ENCODE measurements around the gene PUS1. TPM values are rescaled to one million over a fixed set of nuclear protein-coding genes. Genes with fewer than 3 reads are reported as not detected.

Gene PUS1
- 7.4 and 9.6 TPM in 2 replicates for total RNA-seq

GRCh38 chr12:131928711-131929580 lies at the start of gene PUS1:
PUS1 (plus strand) TSS chr12:131929276; CDS start chr12:131929723, 447 bp downstream.

GRCh38 chr12:131894313-131894860 lies 34.7 kb upstream of the PUS1 start, which contains the start of gene ULK1:
ULK1 (plus strand) TSS chr12:131894622; CDS start chr12:131895002, 380 bp downstream.

GRCh38 chr12:131949431-131950181 lies 20.5 kb downstream of the PUS1 start, which contains the start of gene EP400:
EP400 (plus strand) TSS chr12:131949942; CDS start chr12:131960620, 10,678 bp downstream.

Other genes with a start within 250 kb of the PUS1 start
- 20.2 and 21.3 TPM in 2 replicates for gene SFSWAP, start 218.2 kb upstream of the PUS1 start, total RNA-seq
- gene MMP17, start 100.9 kb upstream of the PUS1 start, total RNA-seq, result 3.7 and 4.2 TPM in 2 replicates
- gene ULK1, start 34.7 kb upstream of the PUS1 start, total RNA-seq, result 4.5 and 9.1 TPM in 2 replicates
- 7.4 and 11.1 TPM in 2 replicates for gene EP400, start 20.7 kb downstream of the PUS1 start, total RNA-seq
- 5.2 and 8.9 TPM in 2 replicates for gene DDX51, start 215.0 kb downstream of the PUS1 start, total RNA-seq
- gene NOC4L, start 215.2 kb downstream of the PUS1 start, total RNA-seq, result 6.3 and 9.2 TPM in 2 replicates

All from aortic smooth muscle cell (primary cell).